ES-I3 (cell line): ENCODE measurements around the gene PLIN3.
"Not testable (repeated sequence)": the region's sequence is repeated elsewhere in the genome, so short reads cannot be mapped to it uniquely, and the experiment has no call there.

ENCODE experiments used
- H3K36me3 ChIP-seq: 2 replicates; pipeline ENCODE4 v1.6.1; 2013; ENCODE audit warnings: mild to moderate bottlenecking, low read length, control low read depth, moderate library complexity; ENCODE audit not compliant: insufficient read depth
- H3K4me1 ChIP-seq: 2 replicates; pipeline ENCODE4 v1.6.1; 2013; ENCODE audit warnings: mild to moderate bottlenecking, control low read depth, low read length; ENCODE audit not compliant: insufficient read depth
- H3K9ac ChIP-seq: 2 replicates; pipeline ENCODE4 v1.6.1; 2013; ENCODE audit warnings: low read depth, mild to moderate bottlenecking, low read length, moderate library complexity
- H3K9me3 ChIP-seq: 2 replicates; pipeline ENCODE4 v1.6.1; 2013; ENCODE audit warnings: mild to moderate bottlenecking, low read length, moderate library complexity; ENCODE audit not compliant: control insufficient read depth, insufficient read depth

Gene PLIN3

GRCh38 chr19:4793278-4793677, 74.2 kb downstream of the PLIN3 start:
- H3K4me1 ChIP-seq, H3K9me3 ChIP-seq, H3K36me3 ChIP-seq, H3K9ac ChIP-seq: not testable (repeated sequence)

- not testable (repeated sequence) for H3K9me3 ChIP-seq, H3K36me3 ChIP-seq, H3K9ac ChIP-seq, H3K4me1 ChIP-seq
Measured at GRCh38 chr19:4792866-4793195, 74.6 kb downstream of the PLIN3 start.

GRCh38 chr19:4792019-4792865, 75.2 kb downstream of the PLIN3 start:
- H3K9me3 ChIP-seq, H3K4me1 ChIP-seq: not testable (repeated sequence)

GRCh38 chr19:4791183-4792018, 76.1 kb downstream of the PLIN3 start, which contains the start of gene FEM1A:
Gene FEM1A (plus strand): TSS chr19:4791734. CDS start chr19:4791855, 121 bp downstream.
- Histone ChIP-seq H3K9me3 (no peaks in the 10 kb centered on the region), H3K9ac (peak within 1 kb of the TSS; percentile 59), H3K4me1 (no peaks in the 10 kb centered on the region), H3K36me3 (peaks cover 9% of the 10 kb centered on the region)

More at GRCh38 chr19:4792019-4792865, 75.2 kb downstream of the PLIN3 start:
- H3K36me3 ChIP-seq = not testable (repeated sequence)
- peak overlapping the region; percentile 57 for H3K9ac ChIP-seq
